Measurements from ENCODE around the gene CRB3. TPM values are rescaled to one million over a fixed set of nuclear protein-coding genes. Genes with fewer than 3 reads are reported as not detected.

The CRB3 gene
- total RNA-seq, 1 experiment from 2014 or later, result 0.34 TPM

DNA sequence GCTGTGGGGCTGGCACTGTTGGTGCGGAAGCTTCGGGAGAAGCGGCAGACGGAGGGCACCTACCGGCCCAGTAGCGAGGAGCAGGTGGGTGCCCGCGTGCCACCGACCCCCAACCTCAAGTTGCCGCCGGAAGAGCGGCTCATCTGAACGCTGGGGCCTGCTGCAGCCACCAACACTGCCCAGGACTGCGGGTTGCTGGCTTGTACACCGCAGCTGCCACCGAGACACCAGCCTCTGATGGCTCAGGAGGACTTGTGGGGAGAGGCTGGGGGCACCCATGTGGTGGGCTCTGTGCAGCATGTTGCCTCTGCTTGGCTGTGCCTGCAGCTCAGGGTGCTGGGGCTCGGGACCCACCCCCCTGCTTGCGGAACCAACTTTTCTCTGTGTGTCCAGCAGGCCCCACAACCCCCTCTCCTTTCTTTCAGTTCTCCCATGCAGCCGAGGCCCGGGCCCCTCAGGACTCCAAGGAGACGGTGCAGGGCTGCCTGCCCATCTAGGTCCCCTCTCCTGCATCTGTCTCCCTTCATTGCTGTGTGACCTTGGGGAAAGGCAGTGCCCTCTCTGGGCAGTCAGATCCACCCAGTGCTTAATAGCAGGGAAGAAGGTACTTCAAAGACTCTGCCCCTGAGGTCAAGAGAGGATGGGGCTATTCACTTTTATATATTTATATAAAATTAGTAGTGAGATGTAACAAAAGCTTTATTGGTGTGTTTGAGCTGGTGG lies 2.6 kb downstream of the CRB3 start:
- Histone ChIP-seq H3K9me2 (replicated peaks; ENCODE audit: insufficient read depth, low read length) (no peaks in the 10 kb centered on the region), H3K36me3 (ENCODE audit: insufficient read depth, low read length) (no peaks in the 10 kb centered on the region), H3K4me2 (ENCODE audit: low read depth, low read length, poor library complexity, severe bottlenecking) (no peak overlapping the region), H3K9me3 (ENCODE audit: low read length) (no peaks in the 10 kb centered on the region), H3K4me3 (ENCODE audit: low read length) (no peak overlapping the region), H3K4me1 (ENCODE audit: low read length) (no peaks in the 10 kb centered on the region), H3K27ac (ENCODE audit: low read length) (no peak overlapping the region), H3K79me2 (ENCODE audit: low read length) (no peaks in the 10 kb centered on the region), H3K27me3 (ENCODE audit: low read length) (no peaks in the 10 kb centered on the region), H4K20me1 (ENCODE audit: insufficient read depth, low read depth, low read length) (no peaks in the 10 kb centered on the region), H2AFZ (ENCODE audit: low read length) (no peak overlapping the region), H3K9ac (ENCODE audit: low read length) (no peak overlapping the region)
- no peak for DNase-seq

DNA sequence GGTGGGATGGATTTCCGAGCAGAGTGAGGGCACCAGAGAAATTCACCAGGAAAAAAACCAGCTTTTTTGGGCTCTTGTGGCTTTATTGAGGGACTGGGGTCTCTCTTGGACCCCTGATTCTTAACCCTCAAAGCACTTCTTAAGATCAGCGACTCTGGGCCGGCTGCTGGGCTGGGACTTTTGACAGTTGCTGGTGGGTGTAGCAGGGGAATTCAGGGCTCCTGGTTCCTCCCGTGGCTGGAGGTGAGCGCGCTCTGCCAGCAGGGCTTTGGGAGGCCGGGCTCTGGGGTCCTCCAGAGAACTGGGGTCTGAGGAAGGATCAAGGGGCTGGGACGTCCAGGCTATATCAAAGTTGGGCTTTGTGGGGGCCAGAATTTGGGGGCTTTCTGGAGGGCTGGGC lies 3.3 kb downstream of the CRB3 start:
- Histone ChIP-seq H3K4me1 (ENCODE audit: low read length) (no peaks in the 10 kb centered on the region), H3K79me2 (ENCODE audit: low read length) (no peaks in the 10 kb centered on the region), H3K9me2 (replicated peaks; ENCODE audit: insufficient read depth, low read length) (no peaks in the 10 kb centered on the region), H2AFZ (ENCODE audit: low read length) (no peak overlapping the region), H4K20me1 (ENCODE audit: insufficient read depth, low read depth, low read length) (no peaks in the 10 kb centered on the region), H3K9me3 (ENCODE audit: low read length) (no peaks in the 10 kb centered on the region), H3K4me3 (ENCODE audit: low read length) (no peak overlapping the region), H3K4me2 (ENCODE audit: low read depth, low read length, poor library complexity, severe bottlenecking) (no peak overlapping the region), H3K9ac (ENCODE audit: low read length) (no peak overlapping the region), H3K27ac (ENCODE audit: low read length) (no peak overlapping the region), H3K27me3 (ENCODE audit: low read length) (no peaks in the 10 kb centered on the region), H3K36me3 (ENCODE audit: insufficient read depth, low read length) (no peaks in the 10 kb centered on the region)
- DNase-seq, result no peak

DNA sequence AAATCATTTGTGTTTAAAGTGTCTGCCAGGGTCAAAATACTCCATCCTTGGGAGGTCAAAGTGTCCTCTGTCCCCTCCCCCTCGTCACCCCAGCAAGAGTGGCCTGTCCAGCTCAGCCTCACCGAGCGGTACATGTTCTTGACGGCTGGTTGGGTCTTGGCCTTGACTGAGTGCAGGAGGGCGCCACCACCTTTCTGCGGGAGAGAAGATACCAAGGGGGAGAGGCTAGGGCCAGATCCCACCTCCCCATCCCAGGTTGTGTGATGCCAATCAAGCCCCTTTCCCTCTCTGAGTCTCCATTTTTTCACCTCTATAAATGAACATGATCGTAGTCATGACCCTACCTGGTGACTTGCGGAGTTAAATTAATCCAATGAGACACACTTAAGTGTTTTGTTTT lies 6.1 kb downstream of the CRB3 start:
- no peaks in the 10 kb centered on the region for H3K9me2 ChIP-seq (replicated peaks; ENCODE audit: insufficient read depth, low read length)
- H3K79me2 ChIP-seq (ENCODE audit: low read length), result no peaks in the 10 kb centered on the region
- no peak overlapping the region for H3K9ac ChIP-seq (ENCODE audit: low read length)
- no peaks in the 10 kb centered on the region for H3K27me3 ChIP-seq (ENCODE audit: low read length)
- H3K4me3 ChIP-seq (ENCODE audit: low read length), result no peak overlapping the region
- H3K4me2 ChIP-seq (ENCODE audit: low read depth, low read length, poor library complexity, severe bottlenecking), result no peak overlapping the region
- H2AFZ ChIP-seq (ENCODE audit: low read length), result no peak overlapping the region
- H3K36me3 ChIP-seq (ENCODE audit: insufficient read depth, low read length), result peaks cover 2% of the 10 kb centered on the region; the same call in 1 of the 2 replicates
- H3K4me1 ChIP-seq (ENCODE audit: low read length), result no peaks in the 10 kb centered on the region
- no peak for DNase-seq
- H3K27ac ChIP-seq (ENCODE audit: low read length), result no peak overlapping the region
- no peaks in the 10 kb centered on the region for H3K9me3 ChIP-seq (ENCODE audit: low read length)
- H4K20me1 ChIP-seq (ENCODE audit: insufficient read depth, low read depth, low read length), result no peaks in the 10 kb centered on the region

DNA sequence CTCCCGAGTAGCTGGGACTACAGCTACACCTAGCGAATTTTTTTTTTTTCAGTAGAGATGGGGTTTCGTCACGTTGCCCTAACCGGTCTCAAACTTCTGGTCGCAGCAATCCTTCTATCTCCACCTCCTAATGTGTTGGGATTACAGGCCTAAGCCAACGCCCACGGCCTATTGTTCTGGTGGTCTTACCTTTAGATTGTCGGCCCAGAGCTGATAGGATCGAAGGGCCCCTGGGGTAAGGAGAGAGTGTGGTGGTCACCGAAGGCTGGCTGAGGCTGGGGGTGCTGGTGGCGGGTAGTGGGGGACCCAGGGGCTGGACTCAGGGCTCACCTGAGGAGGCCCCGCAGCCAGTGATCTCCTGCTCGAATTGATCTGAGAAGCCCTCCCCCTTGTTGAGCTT lies 7.0 kb downstream of the CRB3 start:
- Histone ChIP-seq H3K9me2 (replicated peaks; ENCODE audit: insufficient read depth, low read length) (no peaks in the 10 kb centered on the region), H3K27ac (ENCODE audit: low read length) (no peak overlapping the region), H3K4me2 (ENCODE audit: low read depth, low read length, poor library complexity, severe bottlenecking) (no peak overlapping the region), H3K9ac (ENCODE audit: low read length) (no peak overlapping the region), H3K4me1 (ENCODE audit: low read length) (no peaks in the 10 kb centered on the region), H4K20me1 (ENCODE audit: insufficient read depth, low read depth, low read length) (no peaks in the 10 kb centered on the region), H2AFZ (ENCODE audit: low read length) (no peak overlapping the region), H3K4me3 (ENCODE audit: low read length) (no peak overlapping the region), H3K9me3 (ENCODE audit: low read length) (no peaks in the 10 kb centered on the region), H3K36me3 (ENCODE audit: insufficient read depth, low read length) (peaks cover 6% of the 10 kb centered on the region; the same call in 1 of the 2 replicates), H3K27me3 (ENCODE audit: low read length) (no peaks in the 10 kb centered on the region), H3K79me2 (ENCODE audit: low read length) (no peaks in the 10 kb centered on the region)
- no peak for DNase-seq

DNA sequence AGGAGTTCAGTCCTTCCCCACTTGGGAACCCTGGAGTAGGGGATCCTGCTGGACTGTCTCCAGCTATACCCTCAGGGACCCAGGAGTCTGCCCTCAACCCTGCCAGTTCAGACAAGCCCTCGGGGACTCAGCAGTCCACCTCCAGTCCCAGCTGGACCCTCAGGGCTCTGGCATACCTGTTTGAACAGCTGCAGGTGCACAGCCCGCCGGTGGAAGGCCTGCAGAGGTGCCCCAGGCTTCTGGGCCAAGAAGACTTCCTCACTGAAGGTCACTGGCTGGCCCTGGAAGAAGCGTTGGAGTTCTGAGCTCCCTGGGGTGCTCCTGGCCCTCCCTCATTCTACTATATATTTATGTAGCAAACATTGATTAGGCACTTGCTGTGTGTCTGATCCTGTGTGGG lies 8.6 kb downstream of the CRB3 start:
- DNase-seq, result no peak
- Histone ChIP-seq H3K4me2 (ENCODE audit: low read depth, low read length, poor library complexity, severe bottlenecking) (no peak overlapping the region), H3K36me3 (ENCODE audit: insufficient read depth, low read length) (peaks cover 14% of the 10 kb centered on the region), H3K4me3 (ENCODE audit: low read length) (no peak overlapping the region), H3K9ac (ENCODE audit: low read length) (no peak overlapping the region), H3K4me1 (ENCODE audit: low read length) (no peaks in the 10 kb centered on the region), H3K27ac (ENCODE audit: low read length) (no peak overlapping the region), H4K20me1 (ENCODE audit: insufficient read depth, low read depth, low read length) (no peaks in the 10 kb centered on the region), H3K9me2 (replicated peaks; ENCODE audit: insufficient read depth, low read length) (no peaks in the 10 kb centered on the region), H3K9me3 (ENCODE audit: low read length) (no peaks in the 10 kb centered on the region), H3K27me3 (ENCODE audit: low read length) (no peaks in the 10 kb centered on the region), H3K79me2 (ENCODE audit: low read length) (no peaks in the 10 kb centered on the region), H2AFZ (ENCODE audit: low read length) (no peak overlapping the region)

DNA sequence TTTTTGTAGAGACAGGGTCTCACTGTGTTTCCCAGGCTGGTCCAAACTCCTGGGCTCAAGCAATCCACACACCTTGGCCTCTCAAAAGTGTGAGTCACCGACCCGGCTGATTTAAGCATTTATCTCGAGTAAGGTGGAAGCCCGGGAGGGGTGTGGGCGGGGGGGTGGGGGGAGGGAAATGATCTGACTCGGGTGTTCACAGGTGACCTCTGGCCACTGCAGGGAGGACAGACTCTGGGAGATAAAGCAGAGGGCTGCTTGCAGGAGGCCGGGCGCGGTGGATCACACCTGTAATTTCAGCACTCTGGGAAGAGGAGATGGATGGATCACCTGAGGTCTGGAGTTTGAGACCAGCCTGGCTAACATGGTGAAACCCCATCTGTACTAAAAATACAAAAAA lies 9.6 kb downstream of the CRB3 start:
- Histone ChIP-seq H4K20me1 (ENCODE audit: insufficient read depth, low read depth, low read length) (no peaks in the 10 kb centered on the region), H3K9ac (ENCODE audit: low read length) (no peak overlapping the region), H3K4me1 (ENCODE audit: low read length) (no peaks in the 10 kb centered on the region), H3K9me3 (ENCODE audit: low read length) (no peaks in the 10 kb centered on the region), H3K4me2 (ENCODE audit: low read depth, low read length, poor library complexity, severe bottlenecking) (no peak overlapping the region), H2AFZ (ENCODE audit: low read length) (no peak overlapping the region), H3K4me3 (ENCODE audit: low read length) (no peak overlapping the region), H3K9me2 (replicated peaks; ENCODE audit: insufficient read depth, low read length) (no peaks in the 10 kb centered on the region), H3K27me3 (ENCODE audit: low read length) (no peaks in the 10 kb centered on the region), H3K27ac (ENCODE audit: low read length) (no peak overlapping the region), H3K36me3 (ENCODE audit: insufficient read depth, low read length) (peaks cover 14% of the 10 kb centered on the region), H3K79me2 (ENCODE audit: low read length) (no peaks in the 10 kb centered on the region)
- no peak for DNase-seq

DNA sequence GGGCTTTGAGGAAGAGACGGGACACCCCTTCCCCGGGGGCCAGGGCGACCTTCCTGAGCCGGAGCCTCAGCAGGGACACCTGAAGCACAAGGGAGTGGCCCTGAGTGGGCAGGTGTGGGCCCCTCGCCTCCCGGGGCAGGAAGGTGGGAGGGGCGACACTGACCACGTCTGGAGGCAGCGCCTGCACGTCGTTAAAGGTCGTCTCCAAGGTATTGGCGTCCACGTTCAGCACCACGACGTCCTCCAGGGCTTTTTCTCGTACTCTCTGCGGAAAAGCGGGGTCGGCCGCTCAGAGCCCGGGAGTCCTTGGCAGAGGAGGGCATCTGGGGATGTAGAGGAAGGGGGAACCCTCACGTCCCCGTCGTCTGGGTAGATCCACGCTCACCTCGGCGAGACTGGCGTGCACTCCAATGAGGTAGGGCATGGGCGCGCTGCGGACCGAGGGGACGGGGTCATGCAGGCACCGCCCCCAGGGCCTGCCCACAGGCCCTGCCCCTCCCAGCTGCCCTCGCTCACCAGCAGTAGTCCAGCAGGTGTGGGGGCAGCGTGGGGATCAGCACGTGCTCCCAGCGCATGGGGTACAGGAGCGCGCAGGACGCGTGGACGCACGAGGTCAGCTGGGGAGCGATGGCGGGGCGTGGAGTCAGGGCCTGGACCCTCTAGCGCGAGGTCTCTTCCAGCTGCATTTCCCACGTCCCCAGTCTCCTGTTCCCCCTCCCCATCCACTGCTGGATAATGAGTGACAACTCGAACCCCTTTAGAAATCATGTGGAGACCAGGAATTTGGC lies 11.4 kb downstream of the CRB3 start:
- Histone ChIP-seq H3K4me2 (ENCODE audit: low read depth, low read length, poor library complexity, severe bottlenecking) (no peak overlapping the region), H3K36me3 (ENCODE audit: insufficient read depth, low read length) (peaks cover 14% of the 10 kb centered on the region)

DNA sequence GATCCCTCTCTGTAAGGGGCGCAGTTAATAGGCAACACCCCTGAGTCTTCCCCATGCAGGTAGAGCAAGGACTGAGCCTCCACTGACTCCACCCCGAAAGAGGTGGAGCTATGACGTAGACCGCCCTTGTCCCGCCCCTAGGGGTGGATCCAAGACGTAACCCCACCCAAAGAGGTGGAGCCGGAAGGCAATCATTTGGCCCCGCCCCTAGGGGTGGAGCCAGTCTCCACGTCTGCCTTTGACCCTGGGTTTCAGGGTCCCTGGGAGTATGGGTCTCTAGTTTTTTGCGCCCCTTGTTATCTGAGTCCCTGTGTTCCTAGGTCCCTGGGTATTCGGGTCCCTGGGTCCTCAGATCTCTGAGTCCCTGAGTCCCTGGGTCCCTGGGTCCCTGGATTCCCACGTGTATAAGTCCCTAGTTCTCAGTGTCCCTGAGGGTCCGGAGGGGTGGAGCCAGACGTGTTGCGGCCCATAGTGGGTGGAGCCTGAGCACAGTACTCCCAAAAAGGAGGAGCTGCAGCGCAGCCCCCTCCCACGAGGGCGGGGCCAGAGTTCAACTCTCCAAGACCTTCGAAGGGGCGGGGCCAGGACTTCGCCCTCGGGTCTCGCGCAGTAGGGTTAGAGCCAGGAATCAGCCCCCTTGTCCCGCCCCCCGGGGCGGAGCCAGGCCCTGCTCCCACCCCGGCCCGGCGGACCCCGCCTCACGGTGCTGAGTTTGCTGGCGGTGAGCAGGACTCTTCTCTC lies 12.3 kb downstream of the CRB3 start:
- Histone ChIP-seq H3K4me3 (ENCODE audit: low read length) (no peak overlapping the region), H3K27ac (ENCODE audit: low read length) (no peak overlapping the region), H2AFZ (ENCODE audit: low read length) (no peak overlapping the region), H3K36me3 (ENCODE audit: insufficient read depth, low read length) (peaks cover 14% of the 10 kb centered on the region), H3K27me3 (ENCODE audit: low read length) (no peaks in the 10 kb centered on the region), H3K9ac (ENCODE audit: low read length) (no peak overlapping the region), H3K79me2 (ENCODE audit: low read length) (peaks cover 18% of the 10 kb centered on the region), H3K9me3 (ENCODE audit: low read length) (no peaks in the 10 kb centered on the region), H3K4me2 (ENCODE audit: low read depth, low read length, poor library complexity, severe bottlenecking) (no peak overlapping the region), H3K4me1 (ENCODE audit: low read length) (peaks cover 11% of the 10 kb centered on the region), H4K20me1 (ENCODE audit: insufficient read depth, low read depth, low read length) (no peaks in the 10 kb centered on the region), H3K9me2 (replicated peaks; ENCODE audit: insufficient read depth, low read length) (no peaks in the 10 kb centered on the region)
- DNase-seq, result peak; percentile 93

More for the DNA sequence above, 11.4 kb downstream of the CRB3 start:
- no peaks in the 10 kb centered on the region for H4K20me1 ChIP-seq (ENCODE audit: insufficient read depth, low read depth, low read length)
- H3K27me3 ChIP-seq (ENCODE audit: low read length), result no peaks in the 10 kb centered on the region
- H3K9me3 ChIP-seq (ENCODE audit: low read length), result no peaks in the 10 kb centered on the region
- no peak overlapping the region for H3K9ac ChIP-seq (ENCODE audit: low read length)
- H3K4me3 ChIP-seq (ENCODE audit: low read length), result no peak overlapping the region
- no peak overlapping the region for H3K27ac ChIP-seq (ENCODE audit: low read length)
- peaks cover 10% of the 10 kb centered on the region for H3K79me2 ChIP-seq (ENCODE audit: low read length)
- peaks cover 6% of the 10 kb centered on the region for H3K4me1 ChIP-seq (ENCODE audit: low read length)
- DNase-seq, result no peak
- no peak overlapping the region for H2AFZ ChIP-seq (ENCODE audit: low read length)
- H3K9me2 ChIP-seq (replicated peaks; ENCODE audit: insufficient read depth, low read length), result no peaks in the 10 kb centered on the region

Measured in Karpas-422 (cell line).